Liver (tissue), 9 donors: Measurements from ENCODE around the gene NEK5. TPM values are rescaled to one million over a fixed set of nuclear protein-coding genes. Genes with fewer than 3 reads are reported as not detected.

Experiments used
- DNase-seq: peaks from one replicate; pipeline ENCODE4 v3.0.0-alpha.2; 2017; ENCODE audit warnings: low spot score
- H3K27ac ChIP-seq, 2 donors: one replicate each; pipeline ENCODE4 v1.7.0; 2013; ENCODE audit warnings: inconsistent platforms in 2 of 2, low read length in 2 of 2, control low read depth in 1 of 2, low read depth in 1 of 2, mild to moderate bottlenecking in 1 of 2
- H3K27me3 ChIP-seq, 4 donors: one replicate each; pipeline versions ENCODE4 v1.6.1 to v1.7.0; 2013; ENCODE audit warnings: low read length in 3 of 4, inconsistent platforms in 1 of 4, mild to moderate bottlenecking in 1 of 4, moderate library complexity in 1 of 4; ENCODE audit not compliant: control insufficient read depth in 4 of 4, insufficient read depth in 4 of 4
- H3K36me3 ChIP-seq, 4 donors: one replicate each; pipeline versions ENCODE4 v1.6.1 to v1.7.0; 2013; ENCODE audit warnings: low read length in 3 of 4, mild to moderate bottlenecking in 3 of 4, low read depth in 1 of 4, moderate library complexity in 1 of 4; ENCODE audit not compliant: control insufficient read depth in 4 of 4, insufficient read depth in 3 of 4
- H3K4me1 ChIP-seq, 4 donors: one replicate each; pipeline versions ENCODE4 v1.6.1 to v1.7.0; 2013; ENCODE audit warnings: low read length in 3 of 4, mild to moderate bottlenecking in 3 of 4, moderate library complexity in 1 of 4; ENCODE audit not compliant: control insufficient read depth in 4 of 4, insufficient read depth in 4 of 4
- H3K4me3 ChIP-seq, 3 donors: one replicate each; pipeline versions ENCODE4 v1.6.1 to v1.7.0; 2013; ENCODE audit warnings: low read length in 3 of 3, control low read depth in 1 of 3, low read depth in 1 of 3, mild to moderate bottlenecking in 1 of 3
- H3K9ac ChIP-seq, 2 donors: one replicate each; pipeline ENCODE4 v1.7.0; 2013; ENCODE audit warnings: low read length in 2 of 2, mild to moderate bottlenecking in 2 of 2, moderate library complexity in 2 of 2, control low read depth in 1 of 2, low read depth in 1 of 2
- H3K9me3 ChIP-seq, 4 donors: one replicate each; pipeline versions ENCODE4 v1.6.1 to v1.7.0; 2013; ENCODE audit warnings: low read length in 3 of 4; ENCODE audit not compliant: control insufficient read depth in 4 of 4
- ATF3 ChIP-seq: IDR thresholded peaks from 2 replicates; pipeline ENCODE4 v1.6.1; 2016; ENCODE audit warnings: antibody characterized with exemption
- CTCF ChIP-seq: fragments of 150-350 bp; IDR thresholded peaks from 2 replicates; pipeline ENCODE4 v1.5.1; 2017; ENCODE audit warnings: improper control_type of control experiment, low read depth, low read length; ENCODE audit not compliant: missing input control
- EGR1 ChIP-seq, 2 donors: IDR thresholded peaks; 2 replicates each; pipeline ENCODE4 v1.6.1; 2016 to 2018; ENCODE audit warnings: antibody characterized with exemption in 2 of 2, low read depth in 2 of 2
- FOXA1 ChIP-seq: IDR thresholded peaks from 2 replicates; pipeline ENCODE4 v1.6.1; 2016; ENCODE audit warnings: antibody characterized with exemption
- FOXA2 ChIP-seq: IDR thresholded peaks from 2 replicates; pipeline ENCODE4 v1.6.1; 2016; ENCODE audit warnings: antibody characterized with exemption
- GABPA ChIP-seq, 2 donors: IDR thresholded peaks in 1 of 2; conservative IDR thresholded peaks in 1 of 2; 2 replicates each; pipeline ENCODE4 v1.6.1; 2016; ENCODE audit warnings: antibody characterized with exemption in 2 of 2, mild to moderate bottlenecking in 1 of 2, moderate library complexity in 1 of 2
- HNF4A ChIP-seq, 2 donors: conservative IDR thresholded peaks; 2 replicates each; pipeline ENCODE4 v1.6.1; 2016; ENCODE audit warnings: antibody characterized with exemption in 2 of 2, mild to moderate bottlenecking in 2 of 2
- HNF4G ChIP-seq: IDR thresholded peaks from 2 replicates; pipeline ENCODE4 v1.6.1; 2016; ENCODE audit warnings: antibody characterized with exemption
- MAX ChIP-seq: IDR thresholded peaks from 2 replicates; pipeline ENCODE4 v1.6.1; 2016; ENCODE audit warnings: antibody characterized with exemption
- NR2F2 ChIP-seq: IDR thresholded peaks from 2 replicates; pipeline ENCODE4 v1.6.1; 2016; ENCODE audit warnings: antibody characterized with exemption
- RAD21 ChIP-seq, 2 donors: IDR thresholded peaks; 2 replicates each; pipeline ENCODE4 v1.6.1; 2016; ENCODE audit warnings: antibody characterized with exemption in 2 of 2, mild to moderate bottlenecking in 2 of 2
- REST ChIP-seq: IDR thresholded peaks from 2 replicates; pipeline ENCODE4 v1.6.1; 2016; ENCODE audit warnings: antibody characterized with exemption, mild to moderate bottlenecking
- RXRA ChIP-seq, 2 donors: IDR thresholded peaks; 2 replicates each; pipeline ENCODE4 v1.6.1; 2017 to 2018; ENCODE audit warnings: antibody characterized with exemption in 2 of 2, mild to moderate bottlenecking in 1 of 2
- SP1 ChIP-seq: IDR thresholded peaks from 2 replicates; pipeline ENCODE4 v1.6.1; 2018; ENCODE audit warnings: antibody characterized with exemption, mild to moderate bottlenecking
- TAF1 ChIP-seq: conservative IDR thresholded peaks from 2 replicates; pipeline ENCODE4 v1.6.1; 2016; ENCODE audit warnings: antibody characterized with exemption, mild to moderate bottlenecking
- YY1 ChIP-seq: IDR thresholded peaks from 2 replicates; pipeline ENCODE4 v1.6.1; 2016; ENCODE audit warnings: antibody characterized with exemption, mild to moderate bottlenecking
- ZBTB33 ChIP-seq: IDR thresholded peaks from 2 replicates; pipeline ENCODE4 v1.6.1; 2016; ENCODE audit warnings: antibody characterized with exemption
- WGBS: extraction: QIAGEN DNeasy Blood & Tissue Kit; methylation state at CpG from one replicate; pipeline ENCODE4 v1.1.7; 2013; 5-methylcytosine and 5-hydroxymethylcytosine counted together
- polyA plus RNA-seq, 2 donors: library from polyadenylated mRNA; stranded (reverse) in 1 of 2; unstranded in 1 of 2; fragments of 200-250 nt in 1 of 2; fragments of >200 nt in 1 of 2; fragmentation: Nextera tagmentation in 1 of 2; extraction: Ambion mirVana in 1 of 2; gene quantifications; one replicate each; pipeline versions ENCODE4 v1.2.1 to v1.2.3, GENCODE V29; 2013 to 2015
- total RNA-seq, 2 donors: library from RNA; depleted of rRNA; stranded (reverse); fragments of >200 nt; gene quantifications; one replicate each; pipeline ENCODE4 v1.2.3, GENCODE V29; 2014
- donor health status: healthy.
- donor health status: healthy.
- donor health status: healthy.
- donor health status: healthy.
- donor health status: healthy.

The NEK5 gene
- total and polyA plus RNA-seq, 4 donors: 0.08 to 0.63 (median 0.23) TPM; not detected in 1

GRCh38 chr13:52036037-52036436, 92.8 kb downstream of the NEK5 start:
- 94% methylated on average over 1 of the region's 1 CpG for WGBS
- TF ChIP-seq CTCF (no peak), ZBTB33 (no peak), FOXA1 (no peak), HNF4G (no peak), TAF1 (no peak), HNF4A (conservative IDR thresholded peaks at IDR 0.05) (no peak), GABPA (IDR thresholded peaks at IDR 0.05 in 1 of 2, conservative IDR thresholded peaks at IDR 0.05 in 1 of 2) (no peak), EGR1 (IDR thresholded peaks at IDR 0.05; ENCODE audit: low read depth in 2 of 2) (no peak), MAX (no peak), RXRA (IDR thresholded peaks at IDR 0.05) (no peak), REST (no peak), FOXA2 (no peak), RAD21 (IDR thresholded peaks at IDR 0.05) (no peak), ATF3 (no peak), YY1 (no peak)
- H3K9ac ChIP-seq: no peak overlapping the region
- no peaks in the 10 kb centered on the region for H3K36me3 ChIP-seq
- DNase-seq: no peak
- H3K27me3 ChIP-seq: no peaks in the 10 kb centered on the region
- no peaks in the 10 kb centered on the region for H3K9me3 ChIP-seq
- no peak overlapping the region for H3K4me3 ChIP-seq
- no peak overlapping the region for H3K27ac ChIP-seq
- peaks cover 0 to 3% (median 0%) of the 10 kb centered on the region in 4 donors for H3K4me1 ChIP-seq

GRCh38 chr13:52034616-52035226, 94.2 kb downstream of the NEK5 start:
- H3K27ac ChIP-seq: no peak overlapping the region
- H3K27me3 ChIP-seq: no peaks in the 10 kb centered on the region
- H3K36me3 ChIP-seq: no peaks in the 10 kb centered on the region
- no peak for DNase-seq
- peaks cover 0 to 3% (median 0%) of the 10 kb centered on the region in 4 donors for H3K4me1 ChIP-seq
- no peak overlapping the region for H3K4me3 ChIP-seq
- no peaks in the 10 kb centered on the region for H3K9me3 ChIP-seq
- WGBS: 86% methylated on average over 5 of the region's 5 CpGs
- no peak overlapping the region for H3K9ac ChIP-seq
- TF ChIP-seq YY1 (no peak), NR2F2 (no peak), ZBTB33 (no peak), REST (no peak), GABPA (IDR thresholded peaks at IDR 0.05 in 1 of 2, conservative IDR thresholded peaks at IDR 0.05 in 1 of 2) (no peak), SP1 (no peak), MAX (no peak), HNF4G (no peak)
